K562 (cell line): ENCODE results near the gene DAPK1. TPM values are rescaled to one million over a fixed set of nuclear protein-coding genes. Genes with fewer than 3 reads are reported as not detected.

Experiments used
- ATAC-seq: fragments of 200-7000 bp; cut with Tn5 transposase; 3 replicates; pipeline ENCODE4 v1.9.1; 2020; ENCODE audit warnings: moderate library complexity
- BruUV-seq: library from RNA; stranded (reverse); fragments of 400-500 nt; replicated peaks from 2 replicates; lab custom pipeline; 2021; lab: Mats Ljungman, UMichigan
- CTCF ChIA-PET: fragments of 300-600 bp; formaldehyde crosslinking; extraction: SDS; loops from one replicate; lab custom pipeline; 2021; ENCODE audit warnings: low intra/inter-chr PET ratio; lab: Yijun Ruan, JAX
- POLR2A ChIA-PET: fragments of 300-600, 350-650 bp; sonication (Branson Sonifier 250); formaldehyde crosslinking; extraction: SDS; loops from one replicate; lab custom pipeline; 2021; ENCODE audit warnings: antibody characterized with exemption, inconsistent platforms; lab: Yijun Ruan, JAX
- DNase-seq, 4 experiments: peaks; one replicate each; pipeline versions ENCODE4 v3.0.0 to v3.0.0-alpha.2; 2011 to 2018; ENCODE audit warnings: low spot score in 3 of 4, mixed read lengths in 3 of 4; ENCODE audit errors: extremely low read depth in 1 of 4
- FAIRE-seq: peaks from 2 replicates; lab custom pipeline; 2011; peaks lifted over from hg19 to GRCh38; lab: Jason Lieb, UNC
- H2AFZ ChIP-seq: 2 replicates; pipeline ENCODE4 v1.6.0; 2011; ENCODE audit warnings: low read depth, low read length, control low read depth, inconsistent platforms
- H3K27ac ChIP-seq: fragments of 200-600 bp; 3 replicates; pipeline ENCODE4 v1.8.0; 2011; ENCODE audit warnings: low read depth, mild to moderate bottlenecking, control low read depth, inconsistent platforms, low read length, moderate library complexity, mixed read lengths; ENCODE audit errors: extremely low read depth
- H3K27me3 ChIP-seq, 2 experiments: fragments of 300-600 bp in 1 of 2; 2 replicates in 1 of 2; 3 replicates in 1 of 2; pipeline versions ENCODE4 v1.6.0 to v1.8.0; 2011; ENCODE audit warnings: inconsistent platforms in 2 of 2, low read length in 2 of 2, mild to moderate bottlenecking in 1 of 2, mixed read lengths in 1 of 2, moderate library complexity in 1 of 2; ENCODE audit not compliant: control insufficient read depth in 2 of 2, insufficient read depth in 2 of 2
- H3K36me3 ChIP-seq: fragments of 300-600 bp; 3 replicates; pipeline ENCODE4 v1.8.0; 2011; ENCODE audit warnings: mild to moderate bottlenecking, low read length, inconsistent platforms; ENCODE audit not compliant: control insufficient read depth, insufficient read depth
- H3K4me1 ChIP-seq, 2 experiments: fragments of 200-600 bp in 1 of 2; replicated peaks in 1 of 2; 2 replicates in 1 of 2; 3 replicates in 1 of 2; pipeline versions ENCODE4 v1.5.1 to v1.8.0; 2011; ENCODE audit warnings: inconsistent platforms in 2 of 2, low read length in 2 of 2, mild to moderate bottlenecking in 1 of 2, mixed read lengths in 1 of 2, moderate library complexity in 1 of 2; ENCODE audit not compliant: control insufficient read depth in 2 of 2, insufficient read depth in 2 of 2
- H3K4me2 ChIP-seq: 2 replicates; pipeline ENCODE4 v1.6.1; 2011; ENCODE audit warnings: low read length, control low read depth, inconsistent platforms, mixed read lengths; ENCODE audit not compliant: insufficient read depth
- H3K4me3 ChIP-seq: fragments of 200-600 bp; sonication (generic), shearing (Covaris generic); 2 replicates; pipeline ENCODE4 v1.5.1; 2016; ENCODE audit warnings: control low read depth, inconsistent platforms
- H3K79me2 ChIP-seq: fragments of 200-600 bp; 3 replicates; pipeline ENCODE4 v1.8.0; 2011; ENCODE audit warnings: low read length, inconsistent platforms; ENCODE audit not compliant: control insufficient read depth, insufficient read depth
- H3K9ac ChIP-seq, 2 experiments: 2 replicates each; pipeline versions ENCODE4 v1.6.0 to v1.6.1; 2011; ENCODE audit warnings: low read depth in 2 of 2, low read length in 2 of 2, control low read depth in 1 of 2, inconsistent platforms in 1 of 2, mild to moderate bottlenecking in 1 of 2, mixed read lengths in 1 of 2; ENCODE audit not compliant: insufficient read depth in 1 of 2
- H3K9me1 ChIP-seq: one replicate; pipeline ENCODE4 v1.6.0; 2011; ENCODE audit warnings: inconsistent platforms, mild to moderate bottlenecking, low read length, moderate library complexity; ENCODE audit not compliant: control insufficient read depth, insufficient read depth
- H3K9me3 ChIP-seq: replicated peaks from 2 replicates; pipeline ENCODE4 v1.5.1; 2011; ENCODE audit warnings: low read depth, low read length, inconsistent platforms; ENCODE audit not compliant: control insufficient read depth, insufficient read depth
- H4K20me1 ChIP-seq: replicated peaks from 2 replicates; pipeline ENCODE4 v1.6.1; 2011; ENCODE audit warnings: low read length, inconsistent platforms, mixed read lengths; ENCODE audit not compliant: control insufficient read depth, insufficient read depth
- CBX5 ChIP-seq: IDR thresholded peaks from 2 replicates; pipeline ENCODE4 v1.6.1; 2014; ENCODE audit warnings: low read depth, borderline replicate concordance
- GTF3C2 ChIP-seq: IDR thresholded peaks from 3 replicates; pipeline ENCODE4 v1.6.1; 2011; ENCODE audit warnings: borderline replicate concordance, mild to moderate bottlenecking, moderate library complexity; ENCODE audit not compliant: insufficient read length; ENCODE audit errors: extremely low read depth
- NCOA1 ChIP-seq: fragments of 450-650 bp; IDR thresholded peaks from 2 replicates; pipeline ENCODE4 v1.6.1; 2016; ENCODE audit warnings: low read depth
- POLR2A ChIP-seq: fragments of 450-650 bp; conservative IDR thresholded peaks from 2 replicates; pipeline ENCODE4 v1.6.1; 2016
- SLC30A9 ChIP-seq: fragments of 250-450 bp; sonication (Bioruptor Pico); IDR thresholded peaks from 2 replicates; pipeline ENCODE4 v1.8.0; 2022; ENCODE audit warnings: mild to moderate bottlenecking, moderate library complexity
- SNIP1 ChIP-seq: fragments of 450-650 bp; IDR thresholded peaks from 2 replicates; pipeline ENCODE4 v1.7.1; 2017; ENCODE audit warnings: low read depth, mild to moderate bottlenecking
- TAL1 ChIP-seq: fragments of 450-650 bp; IDR thresholded peaks from 2 replicates; pipeline ENCODE4 v1.6.1; 2016; ENCODE audit warnings: mild to moderate bottlenecking
- U2AF1 ChIP-seq: fragments of 200-400 bp; formaldehyde crosslinking; optimal IDR thresholded peaks from 2 replicates; pipeline ENCODE3; 2017; ENCODE audit warnings: mild to moderate bottlenecking, low read depth, low read length, moderate library complexity
- VEZF1 ChIP-seq: fragments of 200-800 bp; sonication (Bioruptor generic); IDR thresholded peaks from 2 replicates; pipeline ENCODE4 v1.6.1; 2017; ENCODE audit warnings: missing genetic modification characterization, missing compliant biosample characterization
- ZNF518B ChIP-seq: fragments of 250-450 bp; sonication (Bioruptor Pico); IDR thresholded peaks from 2 replicates; pipeline ENCODE4 v1.5.0; 2021; ENCODE audit warnings: mild to moderate bottlenecking, moderate library complexity
- WGBS: fragments of 100-300 bp; shearing (Covaris generic); methylation state at CpG from one replicate; pipeline ENCODE4 v1.1.6; 2016; ENCODE audit warnings: low coverage, mixed read lengths; ENCODE audit not compliant: insufficient coverage; ENCODE audit errors: missing lambda C conversion rate; 5-methylcytosine and 5-hydroxymethylcytosine counted together
- in situ Hi-C: fragments of 300-500 bp; cut with MboI; formaldehyde crosslinking; loops from 4 replicates; pipeline ENCODE4 v1.15.0; 2018; ENCODE audit warnings: inconsistent platforms, mixed read lengths
- intact Hi-C: fragments of 100-400 bp; cut with micrococcal nuclease; formaldehyde crosslinking; loops from 2 replicates; pipeline ENCODE4 v1.14.2; 2022
- polyA plus RNA-seq, 8 experiments: library from polyadenylated mRNA; depleted of rRNA in 4 of 8; stranded (reverse) in 5 of 8; unstranded in 3 of 8; fragments of >200 nt; fragmentation: Nextera tagmentation in 2 of 8; fragmentation: Illumina TruSeq in 1 of 8; extraction: Ambion mirVana in 2 of 8; extraction: Trizol in 1 of 8; gene quantifications; 2 replicates each; pipeline versions ENCODE4 v1.2.1 to v1.2.3, GENCODE V29; 2011 to 2014; ENCODE audit warnings: inconsistent platforms in 1 of 8, missing spikeins in 1 of 8
- total RNA-seq, 7 experiments: library from RNA; depleted of rRNA in 6 of 7; stranded (reverse); fragments of >200 nt in 6 of 7; fragmentation: Illumina TruSeq in 2 of 7; extraction: Trizol in 2 of 7; gene quantifications; 2 replicates each; pipeline versions ENCODE4 v1.2.1 to v1.2.3, GENCODE V29; 2011 to 2021; ENCODE audit warnings: low replicate concordance in 1 of 7

The DAPK1 gene
- total and polyA plus RNA-seq, 9 of the 15 experiments (the other 6 are each of a cell fraction or from before 2014, with no cell fraction given) = 1.7 to 26.4 (median 15.8) TPM

DNA sequence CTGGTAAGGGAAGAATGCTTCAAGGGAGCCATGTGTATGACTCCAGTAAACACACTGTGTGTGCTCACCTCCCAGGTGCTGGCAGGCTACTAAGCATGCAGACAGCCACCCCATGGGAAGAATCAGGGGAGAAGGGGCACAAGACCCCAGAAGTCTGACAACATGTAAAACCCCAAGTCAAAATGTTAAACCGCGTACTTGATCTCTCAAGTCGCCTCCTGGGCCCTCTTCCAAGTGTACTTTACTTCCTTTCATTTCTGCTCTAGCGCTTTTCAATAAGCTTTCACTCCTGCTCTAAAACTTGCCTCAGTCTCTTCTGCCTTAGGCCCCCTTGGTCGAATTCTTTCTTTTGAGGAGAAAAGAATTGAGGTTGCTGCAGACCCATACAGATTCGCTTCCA, 31.3 kb downstream of the DAPK1 start:
- no peak overlapping the region for H3K4me3 ChIP-seq
- H3K4me2 ChIP-seq = no peak overlapping the region
- H3K27ac ChIP-seq = no peak overlapping the region
- in situ Hi-C loops = no loop called here
- peaks cover 4 to 8% of the 10 kb centered on the region in 2 experiments; a peak in 2 of 5 replicates for H3K4me1 ChIP-seq
- H3K9ac ChIP-seq = no peak overlapping the region
- H3K9me1 ChIP-seq = no peaks in the 10 kb centered on the region
- TF ChIP-seq POLR2A (no peak), TAL1 (no peak), SLC30A9 (no peak), GTF3C2 (no peak), U2AF1 (no peak), ZNF518B (no peak), NCOA1 (no peak), CBX5 (no peak), VEZF1 (no peak), SNIP1 (no peak)
- TF ChIP-seq, all 486 proteins: peak for 0
- no peaks in the 10 kb centered on the region for H3K27me3 ChIP-seq
- intact Hi-C loops = no loop called here
- no peak overlapping the region for H2AFZ ChIP-seq
- H3K36me3 ChIP-seq = peaks cover 2% of the 10 kb centered on the region; the same call in 1 of the 3 replicates
- 87% methylated on average over 5 of the region's 6 CpGs for WGBS
- H3K79me2 ChIP-seq = peaks cover 3% of the 10 kb centered on the region; the same call in 2 of the 3 replicates
- BruUV-seq = no TSS peak
- FAIRE-seq (no peak), DNase-seq (no peak), ATAC-seq (no peak)
- H4K20me1 ChIP-seq = no peaks in the 10 kb centered on the region
- CTCF ChIA-PET = no interaction called here
- POLR2A ChIA-PET = interaction anchor here (1.0 to 2.5 kb wide), 2 partner anchors 11 to 32 kb away, joined by 3 to 11 read pairs; no protein-coding TSS in a partner anchor
- H3K9me3 ChIP-seq = no peaks in the 10 kb centered on the region
